ENCODE measurements around the gene MAP1B.

Gene MAP1B

DNA sequence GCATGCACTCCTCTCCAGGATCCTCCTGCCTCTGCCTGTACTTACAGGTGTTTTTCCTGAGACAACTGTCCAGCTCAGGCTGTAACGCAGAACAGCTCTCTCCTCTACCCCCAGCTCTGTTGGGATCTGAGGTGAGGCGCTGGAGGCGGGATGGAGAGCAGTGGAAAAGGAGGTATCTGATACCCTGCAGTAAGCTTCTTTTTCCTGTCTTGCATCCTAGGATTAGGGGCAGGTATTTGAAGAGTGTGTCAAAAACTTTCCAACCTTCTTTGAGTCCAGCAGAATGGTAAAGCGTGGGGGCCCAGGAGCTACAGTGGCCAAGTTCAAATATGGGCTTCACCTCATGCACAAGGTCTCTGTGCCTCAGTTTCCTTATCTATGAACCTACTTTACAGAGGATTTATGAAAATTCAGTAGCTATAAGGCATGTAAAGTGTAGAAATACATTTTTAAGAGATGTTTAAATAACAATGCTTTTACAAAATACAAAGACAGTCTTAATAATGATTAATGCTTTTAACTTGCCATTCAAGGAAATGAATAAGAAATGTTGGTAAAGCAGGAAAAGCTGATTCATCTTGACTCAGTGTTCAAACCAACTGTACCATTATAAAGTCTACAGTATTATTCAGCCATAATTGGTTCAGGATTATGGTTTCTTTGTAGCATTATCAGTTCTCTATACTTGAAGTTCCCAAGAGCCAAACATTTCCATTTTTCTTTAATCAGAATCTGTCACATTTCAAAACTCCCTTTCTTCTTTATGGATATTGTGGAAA, 26.1 kb downstream of the MAP1B start:
- TF ChIP-seq FOXA1 (IDR thresholded peaks at IDR 0.05) (no peak), NFRKB (IDR thresholded peaks at IDR 0.05) (no peak), ARNT (IDR thresholded peaks at IDR 0.05) (no peak), TARDBP (IDR thresholded peaks at IDR 0.05) (no peak), L3MBTL2 (conservative IDR thresholded peaks at IDR 0.05) (no peak), FOXK2 (IDR thresholded peaks at IDR 0.05) (no peak), HDGF (IDR thresholded peaks at IDR 0.05; ENCODE audit: borderline replicate concordance) (no peak), CTBP1 (IDR thresholded peaks at IDR 0.05; ENCODE audit: borderline replicate concordance) (no peak), SP1 (IDR thresholded peaks at IDR 0.05) (no peak)
- TF ChIP-seq, protein P1, sequence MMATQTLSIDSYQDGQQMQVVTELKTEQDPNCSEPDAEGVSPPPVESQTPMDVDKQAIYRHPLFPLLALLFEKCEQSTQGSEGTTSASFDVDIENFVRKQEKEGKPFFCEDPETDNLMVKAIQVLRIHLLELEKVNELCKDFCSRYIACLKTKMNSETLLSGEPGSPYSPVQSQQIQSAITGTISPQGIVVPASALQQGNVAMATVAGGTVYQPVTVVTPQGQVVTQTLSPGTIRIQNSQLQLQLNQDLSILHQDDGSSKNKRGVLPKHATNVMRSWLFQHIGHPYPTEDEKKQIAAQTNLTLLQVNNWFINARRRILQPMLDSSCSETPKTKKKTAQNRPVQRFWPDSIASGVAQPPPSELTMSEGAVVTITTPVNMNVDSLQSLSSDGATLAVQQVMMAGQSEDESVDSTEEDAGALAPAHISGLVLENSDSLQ (IDR thresholded peaks at IDR 0.05): no peak

DNA sequence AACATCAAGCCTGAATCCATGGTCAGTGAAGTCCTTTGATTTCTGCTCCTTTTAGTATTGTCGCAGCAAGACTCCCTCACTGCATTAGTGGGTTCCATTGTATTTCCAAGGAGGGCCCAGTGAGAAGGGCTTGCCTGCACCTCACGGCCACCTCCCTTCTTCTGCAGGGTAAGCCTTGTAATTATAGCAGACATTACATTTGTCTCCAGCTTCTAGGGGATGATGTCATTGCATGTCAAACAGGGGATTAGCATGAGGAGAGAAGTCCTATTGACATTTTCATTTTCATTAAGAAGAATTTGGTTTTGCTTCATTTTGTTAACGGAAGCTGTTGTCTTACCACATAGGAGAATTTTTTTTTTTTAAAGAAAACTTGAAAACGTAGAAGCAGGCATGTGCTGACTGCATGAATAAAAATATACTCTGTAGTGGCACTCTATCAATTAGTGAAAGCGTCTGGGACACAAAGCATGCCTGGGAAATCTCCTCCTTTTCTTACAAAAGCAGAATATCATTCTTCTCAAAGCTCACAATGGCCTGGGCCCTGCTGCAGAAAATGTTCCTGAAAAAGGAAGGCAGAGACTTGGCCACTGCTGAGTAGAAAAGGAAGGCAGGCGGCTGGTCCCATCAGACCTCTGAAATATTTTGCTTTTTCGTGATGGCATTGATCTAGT, 27.1 kb downstream of the MAP1B start:
- POLR2A ChIA-PET: no interaction called here
- TF ChIP-seq FOXK2 (IDR thresholded peaks at IDR 0.05): no peak
- TF ChIP-seq, protein P1 (IDR thresholded peaks at IDR 0.05): 0 out of 2 replicates have a peak, but pooled peaks have one; percentile 4
- no peak for DNase-seq (ENCODE audit: extremely low spot score)
- CTCF ChIA-PET: interaction anchor here (1.3 kb wide), 1 partner anchor 111 kb away, joined by 3 read pairs; no protein-coding TSS in a partner anchor

More for the DNA sequence above, 26.1 kb downstream of the MAP1B start:
- CTCF ChIA-PET: interaction anchor here (1.3 kb wide), 1 partner anchor 112 kb away, joined by 3 read pairs; no protein-coding TSS in a partner anchor
- POLR2A ChIA-PET: no interaction called here
- DNase-seq (ENCODE audit: extremely low spot score): no peak

DNA sequence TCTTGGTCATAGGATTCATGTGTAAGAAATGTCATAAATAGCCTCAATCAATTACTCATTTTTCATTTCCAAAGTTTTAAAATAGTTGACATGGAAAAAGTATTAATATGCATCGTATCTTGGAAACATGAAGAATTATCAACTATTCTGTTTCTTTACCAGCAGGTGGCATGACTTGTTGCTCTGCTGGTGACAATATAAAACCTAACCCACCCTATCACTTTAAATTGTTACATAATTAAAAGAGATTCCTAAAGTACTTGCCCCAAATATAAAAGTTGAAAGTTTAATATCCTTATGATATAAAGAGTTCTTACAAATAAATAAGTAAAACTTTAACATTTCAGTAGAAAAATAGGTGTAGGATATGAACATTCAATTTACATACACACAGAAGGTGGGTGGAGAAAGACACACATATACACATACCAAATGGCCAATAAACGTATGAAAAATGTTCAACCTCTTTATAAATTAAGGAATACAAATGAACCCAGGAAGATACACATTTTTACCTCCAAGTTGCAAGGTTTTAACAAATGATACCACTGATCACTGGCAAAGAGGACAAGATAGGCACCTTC, 30.6 kb downstream of the MAP1B start:
- CTCF ChIA-PET: no interaction called here
- TF ChIP-seq ARNT (IDR thresholded peaks at IDR 0.05) (no peak), HDGF (IDR thresholded peaks at IDR 0.05; ENCODE audit: borderline replicate concordance) (no peak), ELF4 (IDR thresholded peaks at IDR 0.05) (no peak), L3MBTL2 (conservative IDR thresholded peaks at IDR 0.05) (no peak), LEF1 (IDR thresholded peaks at IDR 0.05; ENCODE audit: borderline replicate concordance) (no peak), FOXK2 (IDR thresholded peaks at IDR 0.05) (no peak), FOXA1 (IDR thresholded peaks at IDR 0.05) (no peak), BHLHE40 (IDR thresholded peaks at IDR 0.05; ENCODE audit: borderline replicate concordance) (no peak), TARDBP (IDR thresholded peaks at IDR 0.05) (no peak), FOXM1 (IDR thresholded peaks at IDR 0.05; ENCODE audit: borderline replicate concordance) (no peak), ZNF384 (IDR thresholded peaks at IDR 0.05) (no peak), SP1 (IDR thresholded peaks at IDR 0.05) (no peak), SUZ12 (IDR thresholded peaks at IDR 0.05) (no peak), NFRKB (IDR thresholded peaks at IDR 0.05) (no peak), CTBP1 (IDR thresholded peaks at IDR 0.05; ENCODE audit: borderline replicate concordance) (no peak)
- TF ChIP-seq, protein P1 (IDR thresholded peaks at IDR 0.05): no peak
- POLR2A ChIA-PET: no interaction called here
- DNase-seq (ENCODE audit: extremely low spot score): no peak

DNA sequence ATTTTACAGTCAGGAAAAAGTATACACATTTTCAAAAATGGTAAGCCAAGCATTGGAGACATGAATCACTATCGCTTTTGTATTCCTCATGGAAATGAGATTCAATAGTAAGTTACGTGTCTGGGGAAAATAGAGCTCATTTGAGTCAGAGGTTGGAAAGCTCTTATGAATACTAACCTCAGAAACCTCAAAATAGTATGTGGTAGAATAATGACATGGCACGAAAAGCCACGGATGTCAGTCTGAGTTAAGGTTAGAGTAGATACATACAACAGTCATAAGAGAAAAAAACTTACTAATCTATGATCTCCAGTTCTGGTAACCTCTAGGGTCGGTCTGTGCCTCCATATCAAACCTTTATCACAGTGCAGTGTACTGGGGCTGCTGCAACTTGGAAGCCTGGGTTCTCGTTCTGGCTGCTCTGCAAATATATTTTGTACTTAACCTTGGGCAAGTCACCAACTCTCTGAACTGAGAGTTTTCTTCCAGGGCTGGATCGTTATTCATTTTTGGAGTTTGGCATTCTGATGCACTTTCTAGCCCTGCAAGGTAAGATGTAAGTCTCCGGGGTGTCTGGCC, 31.8 kb downstream of the MAP1B start:
- DNase-seq (ENCODE audit: extremely low spot score): no peak
- POLR2A ChIA-PET: no interaction called here
- CTCF ChIA-PET: no interaction called here
- no peak for TF ChIP-seq FOXM1 (IDR thresholded peaks at IDR 0.05; ENCODE audit: borderline replicate concordance)
- TF ChIP-seq NFRKB (IDR thresholded peaks at IDR 0.05): no peak
- no peak for TF ChIP-seq CTBP1 (IDR thresholded peaks at IDR 0.05; ENCODE audit: borderline replicate concordance)
- no peak for TF ChIP-seq TARDBP (IDR thresholded peaks at IDR 0.05)
- no peak for TF ChIP-seq ARNT (IDR thresholded peaks at IDR 0.05)
- TF ChIP-seq SUZ12 (IDR thresholded peaks at IDR 0.05): no peak
- TF ChIP-seq FOXA1 (IDR thresholded peaks at IDR 0.05): no peak
- TF ChIP-seq, protein P1 (IDR thresholded peaks at IDR 0.05): no peak
- no peak for TF ChIP-seq ZNF384 (IDR thresholded peaks at IDR 0.05)
- no peak for TF ChIP-seq L3MBTL2 (conservative IDR thresholded peaks at IDR 0.05)
- TF ChIP-seq ELF4 (IDR thresholded peaks at IDR 0.05): no peak
- no peak for TF ChIP-seq BHLHE40 (IDR thresholded peaks at IDR 0.05; ENCODE audit: borderline replicate concordance)
- TF ChIP-seq LEF1 (IDR thresholded peaks at IDR 0.05; ENCODE audit: borderline replicate concordance): no peak

DNA sequence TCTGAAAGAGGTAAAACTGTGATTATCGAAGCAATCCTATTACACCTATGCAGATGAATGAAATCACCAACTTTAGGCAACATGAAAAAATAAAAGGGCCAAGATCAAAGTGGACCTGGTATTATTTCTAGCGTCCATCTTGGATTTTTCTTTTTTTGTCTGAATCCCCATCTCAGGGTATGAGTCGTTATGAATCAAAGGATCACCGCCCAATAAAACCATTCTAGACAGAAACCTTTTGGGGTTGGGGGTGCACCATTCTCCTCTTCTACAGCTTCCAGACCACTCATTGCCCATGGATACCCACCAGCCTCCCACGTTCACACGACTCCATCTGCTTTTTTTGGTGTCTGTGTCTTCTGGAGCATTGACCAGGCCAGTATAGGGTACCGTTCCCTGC, 33.4 kb downstream of the MAP1B start:
- ChIA-PET CTCF (no interaction called here), POLR2A (no interaction called here)
- TF ChIP-seq TARDBP (IDR thresholded peaks at IDR 0.05) (no peak), ELF4 (IDR thresholded peaks at IDR 0.05) (no peak), FOXK2 (IDR thresholded peaks at IDR 0.05) (no peak)
- DNase-seq (ENCODE audit: extremely low spot score): no peak
